Epithelial cell of proximal tubule (primary cell): ENCODE measurements around the gene LGALS7. TPM values are rescaled to one million over a fixed set of nuclear protein-coding genes. Genes with fewer than 3 reads are reported as not detected.
"Not testable (repeated sequence)": the region's sequence is repeated elsewhere in the genome, so short reads cannot be mapped to it uniquely, and the experiment has no call there.

Experiments
- DNase-seq: peaks from one replicate; pipeline ENCODE4 v3.0.0-alpha.2; 2011; ENCODE audit warnings: low read depth
- H3K4me3 ChIP-seq: 2 replicates; pipeline ENCODE4 v1.5.1; 2011; ENCODE audit warnings: low read depth, mild to moderate bottlenecking, low read length
- CTCF ChIP-seq: conservative IDR thresholded peaks from 2 replicates; pipeline ENCODE4 v1.5.1; 2012; ENCODE audit warnings: low read depth, mild to moderate bottlenecking, low read length
- total RNA-seq: library from RNA; depleted of rRNA; stranded (reverse); fragments of >200 nt; gene quantifications from 2 replicates; pipeline ENCODE4 v1.2.3, GENCODE V29; 2015

The LGALS7 gene
- total RNA-seq, 1 donor from 2014 or later = not detected

GRCh38 chr19:38795549-38795948, 22.2 kb upstream of the LGALS7 start:
- TF ChIP-seq CTCF = no peak
- DNase-seq = no peak
- no peak overlapping the region for H3K4me3 ChIP-seq

- H3K4me3 ChIP-seq = no peak overlapping the region
- no peak for TF ChIP-seq CTCF
- no peak for DNase-seq
Observed at GRCh38 chr19:38793671-38794070, 20.4 kb upstream of the LGALS7 start.

GRCh38 chr19:38793177-38793576, 19.9 kb upstream of the LGALS7 start:
- no peak for TF ChIP-seq CTCF
- no peak overlapping the region for H3K4me3 ChIP-seq
- no peak for DNase-seq

GRCh38 chr19:38792250-38793111, 19.2 kb upstream of the LGALS7 start:
- peak overlapping the region; percentile 23 for H3K4me3 ChIP-seq
- DNase-seq = no peak
- TF ChIP-seq CTCF = peak; percentile 40

GRCh38 chr19:38791451-38792064, 18.2 kb upstream of the LGALS7 start:
- DNase-seq = not testable (repeated sequence)
- H3K4me3 ChIP-seq = peak overlapping the region; percentile 23

- not testable (repeated sequence) for DNase-seq
- peak overlapping the region; percentile 23 for H3K4me3 ChIP-seq
Observed at GRCh38 chr19:38790507-38791403, 17.4 kb upstream of the LGALS7 start.

- DNase-seq = no peak
- H3K4me3 ChIP-seq = no peak within 1 kb of the TSS
- TF ChIP-seq CTCF = no peak
Observed at GRCh38 chr19:38788478-38789243, 15.3 kb upstream of the LGALS7 start, which contains the start of gene LGALS7B. LGALS7B (plus strand) TSS chr19:38789200; CDS start chr19:38789227, 27 bp downstream.
